ENCODE data around the gene WBP2NL.

GRCh38 chr22:41995211-41995610, 3.4 kb upstream of the WBP2NL start:
- TF ChIP-seq GLIS3 (CRISPR knock-in tag; IDR thresholded peaks at IDR 0.05) (no peak), ARNTL (CRISPR knock-in tag; IDR thresholded peaks at IDR 0.05; ENCODE audit: borderline replicate concordance, low read depth) (no peak), TOX (CRISPR knock-in tag; IDR thresholded peaks at IDR 0.05; ENCODE audit: borderline replicate concordance) (no peak)
